Neural progenitor cell (in vitro differentiated cells): ENCODE results near the gene ATP10A.

Experiments
- CTCF ChIP-seq: fragments of 200-600 bp; sonication (generic); IDR thresholded peaks from 2 replicates; pipeline ENCODE4 v1.5.1; 2017; ENCODE audit warnings: antibody characterized with exemption, mild to moderate bottlenecking
- EZH2 ChIP-seq: fragments of 200-600 bp; sonication (generic); IDR thresholded peaks from 2 replicates; pipeline ENCODE4 v1.6.1; 2017; ENCODE audit warnings: antibody characterized with exemption, mild to moderate bottlenecking, moderate library complexity
- EZH2phosphoT487 ChIP-seq: fragments of 200-600 bp; sonication (generic); IDR thresholded peaks from 2 replicates; pipeline ENCODE4 v1.6.1; 2017; ENCODE audit warnings: antibody characterized with exemption

DNA sequence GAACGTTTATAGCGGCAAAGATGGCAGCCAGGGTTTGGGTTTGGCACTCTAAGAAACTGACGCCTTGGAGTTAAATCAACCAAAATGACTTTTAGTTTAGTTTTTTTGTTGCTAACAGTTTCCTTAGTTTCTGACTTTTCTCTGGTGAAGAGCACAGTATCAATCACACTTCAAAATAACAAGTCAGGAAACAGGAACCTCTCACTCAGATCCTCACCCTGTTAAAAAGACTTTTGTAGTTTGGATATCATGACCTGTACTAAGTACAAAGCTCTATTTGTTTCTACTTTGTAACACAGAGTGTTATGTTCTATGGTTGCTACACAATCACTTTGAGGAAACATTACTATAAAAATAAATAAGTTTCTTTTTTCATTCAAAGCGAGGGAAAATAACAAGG is 51.1 kb downstream of the ATP10A start:
- TF ChIP-seq CTCF (no peak), EZH2 (no peak), EZH2phosphoT487 (no peak)
